Brain microvascular endothelial cell (primary cell): Measurements from ENCODE around the gene SYAP1.
A peak's percentile ranks its signal among the peaks of the same experiment; 100 is the strongest.

Source experiments
- DNase-seq: peaks from one replicate; pipeline ENCODE4 v3.0.0-alpha.2; 2020
- H3K27ac ChIP-seq: fragments of 250-450 bp; sonication (Bioruptor Pico); 2 replicates; pipeline ENCODE4 v1.5.1; 2020; ENCODE audit warnings: mild to moderate bottlenecking, moderate library complexity
- H3K27me3 ChIP-seq: fragments of 250-450 bp; sonication (Bioruptor Pico); replicated peaks from 2 replicates; pipeline ENCODE4 v1.5.1; 2020; ENCODE audit warnings: mild to moderate bottlenecking
- H3K36me3 ChIP-seq: fragments of 250-450 bp; sonication (Bioruptor Pico); replicated peaks from 2 replicates; pipeline ENCODE4 v1.5.1; 2020; ENCODE audit warnings: mild to moderate bottlenecking
- H3K4me3 ChIP-seq: 2 replicates; pipeline ENCODE4 v1.5.1; 2011; ENCODE audit warnings: low read depth, mild to moderate bottlenecking, control low read depth, low read length, moderate library complexity
- in situ Hi-C: cut with HindIII; loops from 2 replicates; pipeline ENCODE4 v1.10.0; 2017; ENCODE audit warnings: low sequenced_read_pairs, low pct_ligation_motif_present
- TF ChIP-seq, protein P1 (sequence below): IDR thresholded peaks from 2 replicates; pipeline ENCODE4 v1.5.1; 2011; ENCODE audit warnings: low read depth, mild to moderate bottlenecking, moderate library complexity, low read length, control low read depth, inconsistent platforms; ENCODE audit errors: missing control alignments

SYAP1 gene

DNA sequence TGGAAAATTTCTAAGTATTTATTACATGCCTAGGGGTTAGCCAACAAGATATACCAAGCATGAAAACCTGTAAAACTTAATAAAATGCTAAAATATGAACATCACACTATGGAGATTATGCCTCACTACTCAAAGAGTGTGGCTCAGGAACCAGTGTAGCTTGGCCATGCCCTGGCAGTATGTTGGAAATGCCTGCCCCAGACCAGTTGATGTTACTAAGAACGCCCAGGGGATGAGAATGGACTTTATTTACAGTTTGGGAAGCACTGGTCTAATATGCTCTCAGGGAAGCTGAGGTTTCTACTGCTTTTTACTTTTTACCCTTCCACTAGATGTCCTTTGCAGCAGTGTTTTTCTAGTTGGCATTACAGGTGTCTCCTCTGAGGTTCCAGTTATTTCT, 43.2 kb downstream of the SYAP1 start:
- H3K27me3 ChIP-seq, result no peaks in the 10 kb centered on the region
- DNase-seq, result no peak
- peaks cover 7% of the 10 kb centered on the region for H3K36me3 ChIP-seq
- in situ Hi-C loops, result no loop called here
- TF ChIP-seq, protein P1, sequence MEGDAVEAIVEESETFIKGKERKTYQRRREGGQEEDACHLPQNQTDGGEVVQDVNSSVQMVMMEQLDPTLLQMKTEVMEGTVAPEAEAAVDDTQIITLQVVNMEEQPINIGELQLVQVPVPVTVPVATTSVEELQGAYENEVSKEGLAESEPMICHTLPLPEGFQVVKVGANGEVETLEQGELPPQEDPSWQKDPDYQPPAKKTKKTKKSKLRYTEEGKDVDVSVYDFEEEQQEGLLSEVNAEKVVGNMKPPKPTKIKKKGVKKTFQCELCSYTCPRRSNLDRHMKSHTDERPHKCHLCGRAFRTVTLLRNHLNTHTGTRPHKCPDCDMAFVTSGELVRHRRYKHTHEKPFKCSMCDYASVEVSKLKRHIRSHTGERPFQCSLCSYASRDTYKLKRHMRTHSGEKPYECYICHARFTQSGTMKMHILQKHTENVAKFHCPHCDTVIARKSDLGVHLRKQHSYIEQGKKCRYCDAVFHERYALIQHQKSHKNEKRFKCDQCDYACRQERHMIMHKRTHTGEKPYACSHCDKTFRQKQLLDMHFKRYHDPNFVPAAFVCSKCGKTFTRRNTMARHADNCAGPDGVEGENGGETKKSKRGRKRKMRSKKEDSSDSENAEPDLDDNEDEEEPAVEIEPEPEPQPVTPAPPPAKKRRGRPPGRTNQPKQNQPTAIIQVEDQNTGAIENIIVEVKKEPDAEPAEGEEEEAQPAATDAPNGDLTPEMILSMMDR, result no peak
- H3K4me3 ChIP-seq, result no peak overlapping the region
- H3K27ac ChIP-seq, result no peak overlapping the region

DNA sequence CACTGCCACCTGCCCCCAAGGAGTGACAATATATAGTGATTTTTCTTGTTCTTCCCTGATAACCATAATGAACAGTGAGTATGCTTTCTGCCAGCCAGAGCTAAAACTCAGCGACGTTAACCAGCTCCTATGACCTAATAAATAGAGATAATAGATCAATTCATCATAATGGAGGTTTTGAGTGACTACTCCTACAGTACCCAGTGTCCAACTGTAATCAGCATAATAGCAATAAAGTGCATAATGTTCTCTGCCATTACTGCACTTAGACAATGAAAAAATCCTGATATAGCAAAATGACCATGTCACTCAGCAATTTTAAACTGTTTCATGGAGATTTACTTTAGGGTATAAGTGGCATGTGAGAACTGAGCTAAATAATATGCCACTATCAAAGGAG, 46.2 kb downstream of the SYAP1 start:
- no peak for DNase-seq
- H3K4me3 ChIP-seq, result no peak overlapping the region
- H3K36me3 ChIP-seq, result no peaks in the 10 kb centered on the region
- TF ChIP-seq, protein P1, result no peak
- no peaks in the 10 kb centered on the region for H3K27me3 ChIP-seq
- in situ Hi-C loops, result no loop called here
- H3K27ac ChIP-seq, result no peak overlapping the region

DNA sequence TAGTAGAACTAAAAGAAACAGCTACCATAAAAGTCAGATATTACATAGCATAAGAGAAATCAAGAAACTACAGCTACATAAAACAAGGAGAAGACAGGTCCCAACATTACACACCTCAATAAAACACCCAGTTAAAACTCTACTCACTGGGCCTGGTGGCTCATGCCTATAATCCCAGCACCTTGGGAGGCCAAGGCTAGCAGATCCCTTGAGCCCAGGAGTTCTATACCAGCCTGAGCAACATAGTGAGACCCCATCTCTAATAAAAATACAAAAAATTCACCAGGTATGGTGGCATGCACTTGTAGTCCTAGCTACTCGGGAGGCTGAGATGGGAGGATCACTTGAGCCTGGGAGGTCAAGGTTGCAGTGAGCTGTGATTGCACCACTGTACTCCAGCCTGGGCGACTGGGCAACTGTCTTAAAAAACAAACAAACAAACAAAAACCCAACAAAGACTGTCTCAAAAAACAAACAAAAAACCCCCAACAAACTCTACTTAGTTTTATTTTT, 51.6 kb downstream of the SYAP1 start:
- H3K27ac ChIP-seq, result no peak overlapping the region
- in situ Hi-C loops, result no loop called here
- no peaks in the 10 kb centered on the region for H3K27me3 ChIP-seq
- DNase-seq, result no peak
- H3K36me3 ChIP-seq, result no peaks in the 10 kb centered on the region
- H3K4me3 ChIP-seq, result no peak overlapping the region
- TF ChIP-seq, protein P1, result no peak

DNA sequence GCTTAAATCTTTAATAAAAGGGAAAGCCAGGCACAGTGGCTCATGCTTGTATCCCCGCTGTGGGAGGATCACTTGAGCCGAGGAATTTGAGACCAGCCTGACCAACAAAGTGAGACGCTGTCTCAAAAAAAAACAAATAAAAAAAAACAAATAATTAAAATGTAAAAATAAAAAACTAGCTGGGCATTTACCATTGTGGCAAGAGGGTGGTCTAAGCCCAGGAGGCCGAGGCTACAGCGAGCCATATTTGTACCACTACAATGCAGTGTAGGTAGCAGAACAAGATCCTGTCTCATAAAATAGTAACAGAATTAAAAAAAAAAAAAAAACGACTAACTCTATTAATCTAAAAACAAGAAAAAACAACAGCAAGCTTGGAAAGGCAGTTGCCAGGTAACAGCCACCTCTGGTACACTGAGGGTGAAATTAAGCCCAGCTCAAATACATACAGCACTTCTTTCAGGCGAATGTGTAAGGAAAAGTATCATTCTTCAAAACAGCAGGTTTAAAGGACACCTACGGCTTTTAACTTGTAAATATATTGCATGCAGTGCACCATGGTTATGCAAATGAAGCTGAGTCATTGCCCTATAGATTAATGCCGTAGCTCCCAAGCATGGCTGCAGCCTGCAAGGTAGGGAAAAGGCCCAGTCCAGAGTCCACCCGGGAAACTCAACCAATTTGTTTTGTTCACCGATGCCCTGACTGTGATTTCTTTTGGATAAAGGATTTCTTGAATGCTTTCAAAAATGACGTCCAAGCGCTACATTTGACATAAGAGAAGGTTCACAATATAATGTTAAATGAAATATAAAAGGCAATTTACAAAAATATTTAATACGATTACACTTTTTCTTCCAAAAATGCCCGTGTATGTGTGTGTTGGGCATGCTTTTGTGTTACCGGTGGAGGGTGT, 52.3 kb downstream of the SYAP1 start:
- no peaks in the 10 kb centered on the region for H3K36me3 ChIP-seq
- H3K27ac ChIP-seq, result peak overlapping the region; percentile 97
- H3K4me3 ChIP-seq, result no peak overlapping the region
- TF ChIP-seq, protein P1, result no peak
- DNase-seq, result peak; percentile 86
- no peaks in the 10 kb centered on the region for H3K27me3 ChIP-seq
- in situ Hi-C loops, result no loop called here

DNA sequence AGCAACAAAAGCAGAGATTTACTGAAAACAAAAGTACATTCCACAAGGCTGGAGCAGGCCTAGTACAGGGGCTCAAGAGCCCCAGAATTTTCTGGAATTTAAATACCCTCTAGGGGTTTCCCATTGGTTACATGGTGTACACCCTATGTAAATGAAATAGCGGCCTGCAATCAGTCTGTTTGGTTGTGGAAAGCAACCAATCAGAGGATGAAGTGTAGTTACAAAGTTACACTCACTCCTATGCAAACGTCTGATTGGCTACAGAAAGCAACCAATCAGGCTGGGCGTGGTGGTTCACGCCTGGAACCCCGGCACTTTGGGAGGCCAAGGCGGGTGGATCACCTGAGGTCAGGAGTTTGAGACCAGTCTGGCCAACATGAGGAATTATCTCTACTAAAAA, 53.0 kb downstream of the SYAP1 start:
- H3K27ac ChIP-seq, result no peak overlapping the region
- no peaks in the 10 kb centered on the region for H3K36me3 ChIP-seq
- in situ Hi-C loops, result no loop called here
- no peak overlapping the region for H3K4me3 ChIP-seq
- H3K27me3 ChIP-seq, result no peaks in the 10 kb centered on the region
- TF ChIP-seq, protein P1, result no peak
- DNase-seq, result no peak
